HepG2 (cell line): ENCODE results near the gene CCDC102B. TPM values are rescaled to one million over a fixed set of nuclear protein-coding genes. Genes with fewer than 3 reads are reported as not detected.

Experiments used
- ATAC-seq: fragments of 200-7000 bp; cut with Tn5 transposase; 3 replicates; pipeline ENCODE4 v1.9.1; 2020; ENCODE audit warnings: mild to moderate bottlenecking, moderate library complexity
- BruUV-seq: library from RNA; stranded (reverse); fragments of 400-500 nt; replicated peaks from 2 replicates; lab custom pipeline; 2021; lab: Mats Ljungman, UMichigan
- CTCF ChIA-PET: fragments of 300-600 bp; formaldehyde crosslinking; extraction: SDS; loops from one replicate; lab custom pipeline; 2021; ENCODE audit warnings: low total read pairs, inconsistent platforms, low intra/inter-chr PET ratio; lab: Yijun Ruan, JAX
- POLR2A ChIA-PET: fragments of 350-600 bp; sonication (Branson Sonifier 250); formaldehyde crosslinking; loops from one replicate; lab custom pipeline; 2020; ENCODE audit warnings: antibody characterized with exemption, inconsistent platforms; lab: Yijun Ruan, JAX
- DNase-seq: peaks from one replicate; pipeline ENCODE4 v3.0.0-alpha.2; 2015; ENCODE audit warnings: low spot score
- FAIRE-seq: peaks from 3 replicates; lab custom pipeline; 2011; peaks lifted over from hg19 to GRCh38; lab: Jason Lieb, UNC
- H2AFZ ChIP-seq: one replicate; pipeline ENCODE4 v1.6.1; 2011; ENCODE audit warnings: low read length, inconsistent platforms
- H3K27ac ChIP-seq: fragments of 300-600 bp; 3 replicates; pipeline ENCODE4 v1.8.0; 2011; ENCODE audit warnings: mixed run types, mild to moderate bottlenecking, mixed read lengths, low read length, inconsistent platforms; ENCODE audit not compliant: insufficient read depth; ENCODE audit errors: extremely low read length
- H3K27me3 ChIP-seq, 2 experiments: fragments of 200-600 bp in 1 of 2; 2 replicates in 1 of 2; 3 replicates in 1 of 2; pipeline versions ENCODE4 v1.6.0 to v1.8.0; 2011; ENCODE audit warnings: low read length in 2 of 2, mild to moderate bottlenecking in 2 of 2, moderate library complexity in 2 of 2, inconsistent platforms in 1 of 2; ENCODE audit not compliant: insufficient read depth in 2 of 2, control insufficient read depth in 1 of 2
- H3K36me3 ChIP-seq, 2 experiments: fragments of 200-600 bp in 1 of 2; replicated peaks in 1 of 2; 2 replicates in 1 of 2; 3 replicates in 1 of 2; pipeline versions ENCODE4 v1.5.1 to v1.8.0; 2011; ENCODE audit warnings: low read length in 2 of 2, inconsistent platforms in 1 of 2; ENCODE audit not compliant: insufficient read depth in 2 of 2, control insufficient read depth in 1 of 2
- H3K4me1 ChIP-seq: 2 replicates; pipeline ENCODE4 v1.5.1; 2012; ENCODE audit warnings: low read length, inconsistent platforms; ENCODE audit not compliant: insufficient read depth
- H3K4me2 ChIP-seq: 2 replicates; pipeline ENCODE4 v1.6.0; 2011; ENCODE audit warnings: low read depth, low read length, inconsistent platforms
- H3K4me3 ChIP-seq, 3 experiments: fragments of 200-600 bp in 1 of 3; sonication (generic), shearing (Covaris generic) in 1 of 3; replicated peaks in 1 of 3; 2 replicates each; pipeline ENCODE4 v1.5.1; 2011 to 2016; ENCODE audit warnings: low read length in 3 of 3, inconsistent platforms in 2 of 3, low read depth in 2 of 3, mild to moderate bottlenecking in 2 of 3, control low read depth in 1 of 3, mixed read lengths in 1 of 3; ENCODE audit not compliant: insufficient read depth in 1 of 3
- H3K79me2 ChIP-seq: one replicate; pipeline ENCODE4 v1.6.1; 2011; ENCODE audit warnings: low read length, inconsistent platforms; ENCODE audit not compliant: insufficient read depth
- H3K9ac ChIP-seq: 2 replicates; pipeline ENCODE4 v1.6.0; 2011; ENCODE audit warnings: mild to moderate bottlenecking, low read depth, low read length, inconsistent platforms; ENCODE audit not compliant: insufficient read depth
- H3K9me3 ChIP-seq: 2 replicates; pipeline ENCODE4 v1.5.1; 2012; ENCODE audit warnings: mild to moderate bottlenecking, low read length
- H4K20me1 ChIP-seq: 2 replicates; pipeline ENCODE4 v1.6.0; 2011; ENCODE audit warnings: inconsistent platforms, mild to moderate bottlenecking, low read length, moderate library complexity; ENCODE audit not compliant: insufficient read depth
- ATF1 ChIP-seq: IDR thresholded peaks from 2 replicates; pipeline ENCODE4 v1.6.1; 2016; ENCODE audit warnings: mild to moderate bottlenecking, control low read depth
- MAFF ChIP-seq: IDR thresholded peaks from 2 replicates; pipeline ENCODE4 v1.6.1; 2011; ENCODE audit warnings: low read depth, low read length, improper control_type of control experiment
- MAFK ChIP-seq, 2 experiments: IDR thresholded peaks in 1 of 2; conservative IDR thresholded peaks in 1 of 2; 2 replicates each; pipeline ENCODE4 v1.6.1; 2011; ENCODE audit warnings: improper control_type of control experiment in 2 of 2, low read length in 2 of 2
- MATR3 ChIP-seq: sonication (generic); formaldehyde crosslinking; IDR thresholded peaks from 2 replicates; pipeline ENCODE4 v1.4.0; 2020; ENCODE audit warnings: missing genetic modification reagents
- MBD4 ChIP-seq: IDR thresholded peaks from 2 replicates; pipeline ENCODE4 v1.6.1; 2012; ENCODE audit warnings: low read length, inconsistent platforms, borderline replicate concordance
- NR2F6 ChIP-seq, 2 experiments: IDR thresholded peaks; 2 replicates each; pipeline ENCODE4 v1.6.1; 2016; ENCODE audit warnings: antibody characterized with exemption in 1 of 2, mild to moderate bottlenecking in 1 of 2
- SMC3 ChIP-seq: IDR thresholded peaks from 2 replicates; pipeline ENCODE4 v1.6.1; 2011; ENCODE audit warnings: low read length, improper control_type of control experiment
- SRSF1 ChIP-seq: fragments of 200-400 bp; formaldehyde crosslinking; optimal IDR thresholded peaks from 2 replicates; pipeline ENCODE3; 2017; ENCODE audit warnings: mild to moderate bottlenecking, low read depth, low read length, moderate library complexity
- STAG1 ChIP-seq: sonication (generic); formaldehyde crosslinking; IDR thresholded peaks from 2 replicates; pipeline ENCODE4 v1.4.0; 2020; ENCODE audit warnings: missing genetic modification reagents
- SYNCRIP ChIP-seq: fragments of 200-400 bp; formaldehyde crosslinking; IDR thresholded peaks from 2 replicates; pipeline ENCODE4 v1.6.1; 2018; ENCODE audit warnings: mild to moderate bottlenecking, low read depth, low read length; ENCODE audit not compliant: insufficient read depth
- ZNF484 ChIP-seq: sonication (generic); formaldehyde crosslinking; IDR thresholded peaks from 2 replicates; pipeline ENCODE4 v1.5.1; 2020; ENCODE audit warnings: mild to moderate bottlenecking, low read depth, missing genetic modification reagents, borderline replicate concordance
- ZNF720 ChIP-seq: sonication (generic); formaldehyde crosslinking; IDR thresholded peaks from 2 replicates; pipeline ENCODE4 v1.4.0; 2020; ENCODE audit warnings: missing genetic modification reagents
- ZNF761 ChIP-seq: sonication (generic); formaldehyde crosslinking; conservative IDR thresholded peaks from 2 replicates; pipeline ENCODE4 v1.4.0; 2020; ENCODE audit warnings: mild to moderate bottlenecking, missing genetic modification reagents
- ZNF816 ChIP-seq: sonication (generic); formaldehyde crosslinking; IDR thresholded peaks from 2 replicates; pipeline ENCODE4 v1.8.0; 2022; ENCODE audit warnings: missing genetic modification reagents, mild to moderate bottlenecking, borderline replicate concordance
- ZNF883 ChIP-seq: sonication (generic); formaldehyde crosslinking; IDR thresholded peaks from 2 replicates; pipeline ENCODE4 v1.5.1; 2020; ENCODE audit warnings: mild to moderate bottlenecking, missing genetic modification reagents; ENCODE audit errors: not compliant biosample characterization
- WGBS: methylation state at CpG from one replicate; pipeline ENCODE4 v1.1.6; 2017; ENCODE audit warnings: low lambda C conversion rate; 5-methylcytosine and 5-hydroxymethylcytosine counted together
- in situ Hi-C: cut with HindIII; loops from 2 replicates; pipeline ENCODE4 v1.10.0; 2017; ENCODE audit warnings: low pct_unique_long_range_greater_than_20kb; ENCODE audit not compliant: extremely low pct_ligation_motif_present
- intact Hi-C: fragments of 100-400 bp; cut with micrococcal nuclease; formaldehyde crosslinking; loops from one replicate; pipeline ENCODE4 v1.10.0; 2022; ENCODE audit not compliant: unreplicated experiment
- polyA plus RNA-seq, 8 experiments: library from polyadenylated mRNA; depleted of rRNA in 3 of 8; stranded (reverse) in 7 of 8; unstranded in 1 of 8; fragments of >200 nt; fragmentation: Illumina TruSeq in 4 of 8; extraction: Trizol in 4 of 8; gene quantifications; 2 replicates each; pipeline versions ENCODE4 v1.2.1 to v1.2.3, GENCODE V29; 2011 to 2016; ENCODE audit warnings: low read depth in 4 of 8, missing spikeins in 1 of 8, mixed read lengths in 1 of 8; ENCODE audit not compliant: insufficient read depth in 1 of 8
- total RNA-seq, 5 experiments: library from RNA; depleted of rRNA; stranded (reverse); fragments of >200 nt; fragmentation: Illumina TruSeq; extraction: Trizol; gene quantifications; 2 replicates each; pipeline ENCODE4 v1.2.3, GENCODE V29; 2016; ENCODE audit warnings: low read depth in 1 of 5
- TF ChIP-seq, protein P1 (sequence below): sonication (generic); formaldehyde crosslinking; IDR thresholded peaks from 2 replicates; pipeline ENCODE4 v1.8.0; 2022; ENCODE audit warnings: mild to moderate bottlenecking, missing genetic modification reagents

The CCDC102B gene
- total and polyA plus RNA-seq, 2 of the 13 experiments (the other 11 are each of a cell fraction or from before 2014, with no cell fraction given): 2.3 to 3.7 TPM

DNA sequence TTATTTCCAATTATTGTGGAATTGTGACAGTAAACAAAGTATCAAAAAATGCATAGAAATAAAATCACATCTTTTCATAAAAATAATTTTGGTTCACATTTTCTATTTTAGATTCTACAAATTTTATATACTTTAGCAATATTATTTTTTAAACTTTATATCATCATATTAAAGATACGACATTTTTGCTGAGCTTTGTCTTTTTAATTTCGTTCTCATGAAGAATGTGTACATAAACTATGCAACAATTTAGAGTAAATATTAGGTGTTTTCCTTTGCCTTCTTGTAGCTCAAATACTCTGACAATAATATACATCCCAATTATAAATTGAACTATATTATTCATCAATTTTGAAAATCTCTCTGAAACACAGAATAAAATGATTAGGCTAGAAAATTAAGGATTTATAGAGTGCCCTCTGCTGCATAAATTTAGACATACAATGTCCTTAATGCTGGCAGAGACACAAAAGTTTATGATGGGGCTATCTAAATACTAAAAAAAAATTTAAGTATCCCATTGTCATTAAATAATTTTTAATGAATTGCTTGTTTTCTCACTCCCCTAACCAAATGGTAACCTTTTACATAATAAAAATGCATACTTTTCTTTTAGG, 45.7 kb downstream of the CCDC102B start:
- TF ChIP-seq NR2F6 (IDR thresholded peaks at IDR 0.05) (no peak), NR2F6 (CRISPR knock-in tag; IDR thresholded peaks at IDR 0.05) (no peak), ZNF720 (no peak), MAFK (conservative IDR thresholded peaks at IDR 0.05 in 1 of 2, IDR thresholded peaks at IDR 0.05 in 1 of 2; ENCODE audit: low read length in 2 of 2) (peak; percentile 55 to 78), SRSF1 (no peak), ZNF816 (CRISPR knock-in tag) (no peak), MAFF (peak; percentile 60; the same call in 1 of the 2 replicates)
- TF ChIP-seq, all 625 proteins: peak for 2
- POLR2A ChIA-PET: no interaction called here
- Histone ChIP-seq H3K36me3 (no peaks in the 10 kb centered on the region), H3K4me1 (0 out of 2 replicates have a peak, but pooled peaks cover 4% of the 10 kb centered on the region), H3K9ac (no peak overlapping the region), H3K27me3 (no peaks in the 10 kb centered on the region), H3K27ac (no peak overlapping the region), H3K9me3 (no peaks in the 10 kb centered on the region), H2AFZ (no peak overlapping the region), H3K79me2 (no peaks in the 10 kb centered on the region), H4K20me1 (no peaks in the 10 kb centered on the region), H3K4me3 (no peak overlapping the region), H3K4me2 (no peak overlapping the region)
- no TSS peak for BruUV-seq
- in situ Hi-C loops: loop anchor here (10.0 kb wide), 1 partner anchor 1251 kb away; no protein-coding TSS in a partner anchor
- FAIRE-seq (no peak), DNase-seq (no peak), ATAC-seq (no peak)
- intact Hi-C loops: loop anchor here (10.0 kb wide), 2 partner anchors 561 to 641 kb away; partner anchors contain the start of gene DOK6
- CTCF ChIA-PET: no interaction called here
- 14% methylated on average over 2 of the region's 2 CpGs for WGBS

DNA sequence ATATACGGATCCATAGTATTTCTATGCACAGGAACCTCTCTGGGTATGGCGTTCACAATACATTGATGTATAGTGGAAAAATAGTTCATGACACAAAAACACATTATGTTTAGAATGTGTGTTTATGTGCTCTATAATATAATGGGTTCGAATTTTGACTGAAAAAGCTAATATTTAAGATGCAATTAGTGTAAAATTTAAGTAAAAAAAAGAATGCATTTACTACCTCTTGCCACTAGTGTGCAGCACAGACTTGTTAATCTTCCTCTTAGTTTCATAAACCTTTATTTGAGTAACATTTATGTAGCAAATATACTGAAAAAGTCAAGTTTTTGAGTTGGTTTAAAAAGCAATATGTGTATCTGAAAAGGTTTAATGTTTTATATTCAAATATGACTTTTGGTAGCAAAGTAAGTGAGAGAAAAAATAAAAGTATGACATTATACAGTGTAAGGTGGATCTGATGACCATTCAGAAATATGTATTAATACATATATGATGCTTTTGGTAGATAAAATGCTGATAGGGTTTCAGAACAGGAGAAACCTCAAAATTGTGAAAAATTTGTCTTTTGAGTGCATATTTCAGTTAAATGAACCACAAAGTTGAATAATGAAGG, 49.4 kb downstream of the CCDC102B start:
- peak; percentile 4 for DNase-seq
- BruUV-seq: no TSS peak
- whole genome bisulfite sequencing: 34% methylated on average over 3 of the region's 3 CpGs
- CTCF ChIA-PET: interaction anchor here (1.1 kb wide), 1 partner anchor 1239 kb away, joined by 4 read pairs; no protein-coding TSS in a partner anchor
- Histone ChIP-seq H3K79me2 (no peaks in the 10 kb centered on the region), H3K9ac (no peak overlapping the region), H3K4me2 (no peak overlapping the region), H3K27ac (no peak overlapping the region), H4K20me1 (no peaks in the 10 kb centered on the region), H3K9me3 (no peaks in the 10 kb centered on the region), H3K4me3 (no peak overlapping the region), H3K36me3 (no peaks in the 10 kb centered on the region), H2AFZ (no peak overlapping the region), H3K27me3 (no peaks in the 10 kb centered on the region), H3K4me1 (no peaks in the 10 kb centered on the region)
- FAIRE-seq: no peak
- intact Hi-C loops (loop anchor here (1.0 to 10.0 kb wide), 4 partner anchors 557 to 1239 kb away; partner anchors contain the start of gene DOK6), in situ Hi-C loops (loop anchor here (10.0 kb wide), 1 partner anchor 1247 kb away; no protein-coding TSS in a partner anchor)
- ATAC-seq: no peak
- POLR2A ChIA-PET: no interaction called here
- TF ChIP-seq MATR3 (CRISPR knock-in tag): no peak
- TF ChIP-seq SMC3: peak; percentile 47; the same call in 1 of the 2 replicates
- 0 out of 2 replicates have a peak, but pooled peaks have one; percentile 18 for TF ChIP-seq ATF1 (CRISPR knock-in tag)
- no peak for TF ChIP-seq ZNF761
- no peak for TF ChIP-seq SYNCRIP
- TF ChIP-seq STAG1 (CRISPR knock-in tag): peak; percentile 85
- no peak for TF ChIP-seq MBD4
- TF ChIP-seq ZNF883 (CRISPR knock-in tag): no peak
- TF ChIP-seq, protein P1, sequence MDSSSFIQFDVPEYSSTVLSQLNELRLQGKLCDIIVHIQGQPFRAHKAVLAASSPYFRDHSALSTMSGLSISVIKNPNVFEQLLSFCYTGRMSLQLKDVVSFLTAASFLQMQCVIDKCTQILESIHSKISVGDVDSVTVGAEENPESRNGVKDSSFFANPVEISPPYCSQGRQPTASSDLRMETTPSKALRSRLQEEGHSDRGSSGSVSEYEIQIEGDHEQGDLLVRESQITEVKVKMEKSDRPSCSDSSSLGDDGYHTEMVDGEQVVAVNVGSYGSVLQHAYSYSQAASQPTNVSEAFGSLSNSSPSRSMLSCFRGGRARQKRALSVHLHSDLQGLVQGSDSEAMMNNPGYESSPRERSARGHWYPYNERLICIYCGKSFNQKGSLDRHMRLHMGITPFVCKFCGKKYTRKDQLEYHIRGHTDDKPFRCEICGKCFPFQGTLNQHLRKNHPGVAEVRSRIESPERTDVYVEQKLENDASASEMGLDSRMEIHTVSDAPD (CRISPR knock-in tag): no peak
- TF ChIP-seq ZNF484: no peak
